ENCODE data around the gene FAM124A. TPM values are rescaled to one million over a fixed set of nuclear protein-coding genes. Genes with fewer than 3 reads are reported as not detected.

The FAM124A gene
- total RNA-seq, 4 donors from 2014 or later: 0.91 to 4.1 (median 2.8) TPM

DNA sequence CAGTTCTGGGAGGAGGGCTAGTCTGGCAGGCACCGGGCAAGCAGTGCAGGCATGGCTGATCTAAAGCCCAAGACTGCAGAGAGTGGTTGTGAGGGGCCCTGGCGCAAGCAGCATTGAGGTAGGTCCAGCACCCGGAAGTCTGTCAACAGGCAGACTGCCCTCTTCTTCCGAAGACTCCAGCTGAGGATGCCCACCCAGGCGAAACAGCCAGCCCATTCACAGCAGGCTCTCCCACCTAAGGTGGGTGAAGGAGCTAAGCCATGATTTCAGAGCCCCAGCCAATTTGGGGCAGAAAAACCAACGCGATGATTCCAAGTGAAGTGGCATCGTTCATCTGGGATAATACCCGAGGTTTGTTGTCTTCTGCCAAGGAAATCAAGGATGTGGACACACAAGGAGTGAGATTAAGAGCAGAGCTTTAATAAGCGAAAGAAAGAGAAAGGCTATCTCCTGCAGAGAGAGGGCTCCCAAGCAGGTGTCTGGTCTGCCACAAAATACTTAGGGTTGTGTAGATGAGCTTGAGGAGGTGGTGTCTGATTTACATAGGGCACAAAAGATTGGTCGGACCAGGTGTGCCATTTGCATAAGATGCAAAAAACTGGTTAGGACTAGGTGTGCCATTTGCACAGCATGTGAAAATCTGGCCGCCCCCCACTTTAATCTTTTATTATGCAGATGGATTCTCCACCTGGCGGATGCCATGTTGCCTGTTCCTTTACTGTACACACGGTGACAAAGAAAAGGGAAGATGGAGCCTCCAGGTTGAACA, 22.6 kb downstream of the FAM124A start:
- no peak for DNase-seq (ENCODE audit: low spot score in 2 of 2)
- TF ChIP-seq EP300 (IDR thresholded peaks at IDR 0.05) (no peak), CTCF (IDR thresholded peaks at IDR 0.05) (no peak), POLR2A (IDR thresholded peaks at IDR 0.05) (no peak), POLR2AphosphoS5 (IDR thresholded peaks at IDR 0.05) (no peak)
- Histone ChIP-seq H3K36me3 (no peaks in the 10 kb centered on the region), H3K9me3 (no peaks in the 10 kb centered on the region), H3K27me3 (peaks cover 12% of the 10 kb centered on the region), H3K4me1 (no peaks in the 10 kb centered on the region), H3K4me3 (no peak overlapping the region), H3K27ac (no peak overlapping the region)
- WGBS: 73% methylated on average over 14 of the region's 14 CpGs

GRCh38 chr13:51245583-51245982, 23.4 kb downstream of the FAM124A start:
- no peak for DNase-seq (ENCODE audit: low spot score in 2 of 2)
- no peak overlapping the region for H3K4me3 ChIP-seq
- H3K27ac ChIP-seq: no peak overlapping the region
- no peaks in the 10 kb centered on the region for H3K36me3 ChIP-seq
- TF ChIP-seq POLR2A (IDR thresholded peaks at IDR 0.05) (no peak), EP300 (IDR thresholded peaks at IDR 0.05) (no peak), CTCF (IDR thresholded peaks at IDR 0.05) (no peak), POLR2AphosphoS5 (IDR thresholded peaks at IDR 0.05) (no peak)
- H3K9me3 ChIP-seq: no peaks in the 10 kb centered on the region
- H3K27me3 ChIP-seq: peaks cover 12% of the 10 kb centered on the region
- H3K4me1 ChIP-seq: no peaks in the 10 kb centered on the region
- 95% methylated on average over 2 of the region's 2 CpGs for WGBS

DNA sequence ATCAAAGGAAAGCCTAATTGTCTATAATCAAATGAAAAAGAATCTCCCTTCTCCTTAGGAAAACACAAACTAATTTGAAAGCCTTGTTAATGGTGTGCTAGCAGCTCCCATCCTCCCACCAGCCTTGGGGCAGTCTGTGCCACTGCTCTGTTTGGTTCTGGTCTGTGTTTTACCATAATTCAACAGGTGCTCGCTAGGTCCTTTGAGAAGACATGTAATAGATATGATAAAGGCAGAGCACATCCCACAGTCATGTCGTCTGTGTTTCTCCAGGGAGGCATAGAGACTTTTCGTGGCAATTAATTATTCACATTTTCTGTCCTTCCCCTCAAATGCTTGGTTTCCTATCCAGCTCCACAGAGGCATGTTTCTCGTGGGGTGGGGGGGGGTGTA, 23.8 kb downstream of the FAM124A start:
- Histone ChIP-seq H3K9me3 (no peaks in the 10 kb centered on the region), H3K4me3 (no peak overlapping the region), H3K27me3 (peaks cover 12% of the 10 kb centered on the region), H3K27ac (no peak overlapping the region), H3K4me1 (no peaks in the 10 kb centered on the region), H3K36me3 (no peaks in the 10 kb centered on the region)
- WGBS: 44% methylated on average over 4 of the region's 4 CpGs
- no peak for TF ChIP-seq POLR2AphosphoS5 (IDR thresholded peaks at IDR 0.05)
- no peak for TF ChIP-seq CTCF (IDR thresholded peaks at IDR 0.05)
- no peak for TF ChIP-seq POLR2A (IDR thresholded peaks at IDR 0.05)
- TF ChIP-seq EP300 (IDR thresholded peaks at IDR 0.05): no peak
- DNase-seq (ENCODE audit: low spot score in 2 of 2): no peak

- 38% methylated on average over 17 of the region's 17 CpGs for WGBS
- H3K36me3 ChIP-seq: no peaks in the 10 kb centered on the region
- H3K4me3 ChIP-seq: no peak overlapping the region
- H3K27me3 ChIP-seq: peaks cover 12% of the 10 kb centered on the region
- DNase-seq (ENCODE audit: low spot score in 2 of 2): no peak
- TF ChIP-seq EP300 (IDR thresholded peaks at IDR 0.05) (no peak), POLR2AphosphoS5 (IDR thresholded peaks at IDR 0.05) (no peak), CTCF (IDR thresholded peaks at IDR 0.05) (no peak), POLR2A (IDR thresholded peaks at IDR 0.05) (no peak)
- H3K27ac ChIP-seq: no peak overlapping the region
- H3K4me1 ChIP-seq: no peaks in the 10 kb centered on the region
- no peaks in the 10 kb centered on the region for H3K9me3 ChIP-seq
Observed at GRCh38 chr13:51246418-51247277, 24.4 kb downstream of the FAM124A start.

DNA sequence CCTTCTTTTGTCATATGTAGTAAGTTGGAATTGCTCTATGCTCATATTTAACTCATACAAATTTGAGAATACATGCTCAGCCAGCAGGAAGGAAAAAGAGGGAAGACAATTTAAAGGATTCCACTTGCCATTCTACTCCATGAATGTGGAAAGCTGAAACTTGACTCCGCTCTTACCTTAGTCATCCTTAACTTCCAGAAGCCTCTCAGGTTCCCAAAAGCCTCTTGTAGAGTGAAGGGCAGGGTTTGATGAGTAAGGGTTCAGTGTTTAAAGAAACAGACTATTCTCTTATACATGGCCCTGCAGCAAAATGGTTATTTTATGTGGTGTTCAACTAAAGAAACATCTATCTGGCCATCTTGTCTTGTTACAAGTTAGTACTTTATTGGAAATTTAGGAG, 27.1 kb downstream of the FAM124A start:
- DNase-seq (ENCODE audit: low spot score in 2 of 2): no peak
- 95% methylated on average over 1 of the region's 1 CpG for WGBS
- no peak overlapping the region for H3K4me3 ChIP-seq

More for the DNA sequence above, 27.1 kb downstream of the FAM124A start:
- Histone ChIP-seq H3K9me3 (no peaks in the 10 kb centered on the region), H3K4me1 (no peaks in the 10 kb centered on the region), H3K27me3 (peaks cover 8% of the 10 kb centered on the region), H3K36me3 (no peaks in the 10 kb centered on the region), H3K27ac (no peak overlapping the region)
- TF ChIP-seq POLR2AphosphoS5 (IDR thresholded peaks at IDR 0.05) (no peak), EP300 (IDR thresholded peaks at IDR 0.05) (no peak), CTCF (IDR thresholded peaks at IDR 0.05) (no peak), POLR2A (IDR thresholded peaks at IDR 0.05) (no peak)
